CD4-positive, alpha-beta memory T cell (primary cell): Measurements from ENCODE around the gene SYT1. TPM values are rescaled to one million over a fixed set of nuclear protein-coding genes. Genes with fewer than 3 reads are reported as not detected.

Source experiments
- CTCF ChIA-PET: fragments of 350-600 bp; sonication (Branson Sonifier 250); formaldehyde crosslinking; loops from one replicate; lab custom pipeline; 2021; ENCODE audit warnings: inconsistent platforms; ENCODE audit not compliant: partially characterized antibody; lab: Charles Lee
- POLR2A ChIA-PET: fragments of 350-600 bp; sonication (Branson Sonifier 250); formaldehyde crosslinking; loops from one replicate; lab custom pipeline; 2021; ENCODE audit not compliant: partially characterized antibody; lab: Charles Lee
- DNase-seq, 5 donors: peaks; one replicate each; pipeline versions ENCODE4 v3.0.0 to v3.0.0-alpha.2; 2020 to 2022; ENCODE audit warnings: mixed read lengths in 1 of 5
- H3K27ac ChIP-seq: one replicate; pipeline ENCODE4 v1.7.0; 2013; ENCODE audit warnings: low read depth, low read length
- H3K27me3 ChIP-seq: 2 replicates; pipeline ENCODE4 v1.7.0; 2013; ENCODE audit warnings: mild to moderate bottlenecking, low read length, moderate library complexity; ENCODE audit not compliant: insufficient read depth
- H3K36me3 ChIP-seq: 2 replicates; pipeline ENCODE4 v1.7.0; 2013; ENCODE audit warnings: mild to moderate bottlenecking, low read length, moderate library complexity; ENCODE audit not compliant: insufficient read depth
- H3K4me1 ChIP-seq: 2 replicates; pipeline ENCODE4 v1.7.0; 2013; ENCODE audit warnings: mild to moderate bottlenecking, low read length, moderate library complexity; ENCODE audit not compliant: insufficient read depth
- H3K4me3 ChIP-seq, 2 donors: one replicate each; pipeline ENCODE4 v1.7.0; 2013; ENCODE audit warnings: low read length in 2 of 2, mild to moderate bottlenecking in 1 of 2
- H3K9me3 ChIP-seq, 2 donors: one replicate each; pipeline ENCODE4 v1.7.0; 2013; ENCODE audit warnings: low read length in 2 of 2, control low read depth in 1 of 2; ENCODE audit not compliant: control insufficient read depth in 1 of 2
- H3K27ac Mint-ChIP-seq, 7 donors: one replicate each; pipeline ENCODE4 v1.8.0; 2020 to 2021; ENCODE audit warnings: mixed read lengths in 7 of 7, mild to moderate bottlenecking in 6 of 7, inconsistent platforms in 3 of 7, moderate library complexity in 3 of 7
- H3K27me3 Mint-ChIP-seq, 2 donors: one replicate each; pipeline ENCODE4 v1.8.0; 2020 to 2021; ENCODE audit warnings: mixed read lengths in 2 of 2
- H3K36me3 Mint-ChIP-seq, 2 donors: one replicate each; pipeline ENCODE4 v1.8.0; 2020 to 2021; ENCODE audit warnings: mixed read lengths in 2 of 2, inconsistent platforms in 1 of 2, mild to moderate bottlenecking in 1 of 2
- H3K4me1 Mint-ChIP-seq, 4 donors: one replicate each; pipeline ENCODE4 v1.8.0; 2020 to 2021; ENCODE audit warnings: mixed read lengths in 4 of 4, mild to moderate bottlenecking in 1 of 4
- H3K4me3 Mint-ChIP-seq, 8 donors: one replicate each; pipeline ENCODE4 v1.8.0; 2020 to 2021; ENCODE audit warnings: mixed read lengths in 8 of 8, mild to moderate bottlenecking in 7 of 8, moderate library complexity in 6 of 8, inconsistent platforms in 3 of 8
- H3K9me3 Mint-ChIP-seq, 8 donors: one replicate each; pipeline ENCODE4 v1.8.0; 2020 to 2021; ENCODE audit warnings: mixed read lengths in 8 of 8, mild to moderate bottlenecking in 5 of 8, inconsistent platforms in 3 of 8, moderate library complexity in 1 of 8
- intact Hi-C: fragments of 100-400 bp; cut with micrococcal nuclease; formaldehyde crosslinking; loops from one replicate; pipeline ENCODE4 v1.15.1; 2023
- polyA plus RNA-seq, 2 donors: library from polyadenylated mRNA; unstranded; fragments of 300-500 nt; fragmentation: Illumina TruSeq; gene quantifications; one replicate each; pipeline ENCODE4 v1.2.3, GENCODE V29; 2021
- total RNA-seq, 2 experiments: library from RNA; stranded (reverse); gene quantifications; one replicate each; pipeline ENCODE4 v1.2.3, GENCODE V29; 2021

Gene SYT1
- total and polyA plus RNA-seq, 4 experiments from 2014 or later: not detected

DNA sequence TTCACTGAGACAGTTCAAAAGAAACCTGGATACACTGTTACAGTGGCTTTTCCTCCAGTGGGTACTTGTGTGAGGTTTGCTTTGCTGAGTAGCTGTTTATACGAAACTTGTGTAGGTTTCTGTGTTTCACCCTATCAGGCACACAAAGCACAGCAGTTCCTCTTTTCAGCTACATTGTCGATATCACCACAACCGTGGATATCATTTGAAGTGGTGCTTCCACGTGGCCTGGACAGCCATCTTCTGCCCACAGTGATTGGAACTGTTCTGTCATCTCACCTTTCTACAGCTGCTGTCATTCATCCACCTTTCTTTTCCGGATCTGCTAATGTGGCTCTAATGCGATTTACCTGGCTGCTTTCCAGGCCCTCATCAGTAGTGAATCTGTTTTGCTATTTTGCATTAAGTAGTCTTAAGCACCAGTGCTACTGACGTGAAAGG, 368.8 kb downstream of the SYT1 start:
- Mint-ChIP-seq H3K9me3 (peaks cover 0 to 12% (median 5%) of the 10 kb centered on the region in 8 donors), H3K27ac (no peak overlapping the region), H3K4me3 (no peak overlapping the region), H3K4me1 (no peaks in the 10 kb centered on the region), H3K27me3 (no peaks in the 10 kb centered on the region), H3K36me3 (no peaks in the 10 kb centered on the region)
- intact Hi-C loops: no loop called here
- Histone ChIP-seq H3K9me3 (no peaks in the 10 kb centered on the region), H3K4me3 (no peak overlapping the region), H3K36me3 (no peaks in the 10 kb centered on the region), H3K27ac (no peak overlapping the region), H3K27me3 (no peaks in the 10 kb centered on the region), H3K4me1 (no peaks in the 10 kb centered on the region)
- POLR2A ChIA-PET: no interaction called here
- no peak for DNase-seq
- CTCF ChIA-PET: no interaction called here

DNA sequence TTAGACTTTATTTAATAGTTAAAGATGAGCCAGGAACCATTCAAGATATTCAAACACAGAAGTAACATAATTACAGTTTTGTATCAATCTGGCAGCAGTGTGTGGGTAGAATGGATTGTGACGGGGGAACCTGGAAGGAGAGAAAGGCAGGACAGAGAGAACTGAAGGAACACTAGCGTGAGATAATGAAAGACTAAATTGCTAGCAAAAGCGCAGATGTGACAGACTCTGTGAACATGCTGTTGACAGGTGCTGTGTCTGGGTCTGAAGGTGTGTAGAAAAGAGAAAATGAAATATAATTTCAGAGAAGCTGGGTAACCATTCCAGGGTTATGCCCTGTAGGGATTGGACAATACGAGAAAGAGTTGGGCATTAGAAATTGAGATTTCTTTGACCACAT, 372.3 kb downstream of the SYT1 start:
- Mint-ChIP-seq H3K36me3 (no peaks in the 10 kb centered on the region), H3K27me3 (no peaks in the 10 kb centered on the region), H3K27ac (no peak overlapping the region), H3K4me3 (no peak overlapping the region), H3K9me3 (peaks cover 0 to 9% (median 3%) of the 10 kb centered on the region in 8 donors), H3K4me1 (no peaks in the 10 kb centered on the region)
- no peaks in the 10 kb centered on the region for H3K36me3 ChIP-seq
- no peak overlapping the region for H3K27ac ChIP-seq
- ChIA-PET POLR2A (no interaction called here), CTCF (no interaction called here)
- no peak for DNase-seq
- H3K4me1 ChIP-seq: no peaks in the 10 kb centered on the region
- no peak overlapping the region for H3K4me3 ChIP-seq
- H3K9me3 ChIP-seq: no peaks in the 10 kb centered on the region
- no peaks in the 10 kb centered on the region for H3K27me3 ChIP-seq
- intact Hi-C loops: no loop called here

DNA sequence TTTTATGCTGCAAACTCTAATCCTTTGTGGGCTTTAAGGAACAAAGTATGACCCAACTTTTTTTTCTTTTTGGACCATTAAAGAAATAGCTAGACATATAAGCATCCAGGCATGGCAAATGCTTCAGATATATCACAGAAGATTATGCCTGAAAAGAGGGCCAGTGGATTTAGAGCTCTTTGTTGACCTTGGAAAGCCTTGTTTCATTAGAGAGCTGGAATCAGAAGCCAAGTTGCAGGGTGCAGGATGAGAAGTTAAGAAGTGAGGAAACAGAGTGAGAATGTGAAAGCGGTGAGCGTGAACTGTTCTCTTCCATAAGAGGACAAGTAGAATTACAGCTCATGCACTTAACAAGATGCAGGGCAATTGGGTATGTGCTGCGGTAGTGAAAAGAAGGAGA, 373.7 kb downstream of the SYT1 start:
- no peaks in the 10 kb centered on the region for H3K4me1 ChIP-seq
- Mint-ChIP-seq H3K4me3 (no peak overlapping the region), H3K36me3 (no peaks in the 10 kb centered on the region), H3K27me3 (no peaks in the 10 kb centered on the region), H3K9me3 (peaks cover 0 to 15% (median 3%) of the 10 kb centered on the region in 8 donors), H3K4me1 (no peaks in the 10 kb centered on the region), H3K27ac (no peak overlapping the region)
- no peak overlapping the region for H3K4me3 ChIP-seq
- H3K9me3 ChIP-seq: no peaks in the 10 kb centered on the region
- ChIA-PET CTCF (no interaction called here), POLR2A (no interaction called here)
- DNase-seq: no peak
- no peaks in the 10 kb centered on the region for H3K36me3 ChIP-seq
- no peaks in the 10 kb centered on the region for H3K27me3 ChIP-seq
- intact Hi-C loops: no loop called here
- no peak overlapping the region for H3K27ac ChIP-seq

DNA sequence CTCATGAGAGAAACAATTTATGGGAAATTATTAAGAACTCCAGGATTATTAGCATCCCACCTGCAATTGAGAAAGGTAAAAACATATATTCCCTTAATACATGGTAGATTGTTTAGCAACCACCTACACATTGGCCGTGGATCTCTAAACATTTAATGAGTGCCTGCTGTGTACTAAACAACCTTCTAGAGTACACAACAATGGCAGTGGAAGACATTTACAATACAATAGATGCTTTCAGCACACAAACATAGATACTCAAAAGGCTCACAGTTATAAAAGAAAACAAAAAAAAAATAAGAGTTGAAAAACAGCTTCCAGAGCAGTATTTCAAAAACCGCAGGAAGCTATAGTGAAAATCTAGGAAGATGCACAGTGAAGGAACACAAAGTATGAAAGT, 382.9 kb downstream of the SYT1 start:
- Histone ChIP-seq H3K4me3 (no peak overlapping the region), H3K27ac (no peak overlapping the region), H3K27me3 (no peaks in the 10 kb centered on the region), H3K36me3 (no peaks in the 10 kb centered on the region), H3K9me3 (no peaks in the 10 kb centered on the region), H3K4me1 (no peaks in the 10 kb centered on the region)
- CTCF ChIA-PET: no interaction called here
- H3K27me3 Mint-ChIP-seq: no peaks in the 10 kb centered on the region
- no peak overlapping the region for H3K4me3 Mint-ChIP-seq
- H3K4me1 Mint-ChIP-seq: no peaks in the 10 kb centered on the region
- POLR2A ChIA-PET: interaction anchor here (0.6 kb wide), 1 partner anchor 22 kb away, joined by 3 read pairs; no protein-coding TSS in a partner anchor
- no peak overlapping the region for H3K27ac Mint-ChIP-seq
- H3K36me3 Mint-ChIP-seq: no peaks in the 10 kb centered on the region
- intact Hi-C loops: no loop called here
- no peak for DNase-seq
- H3K9me3 Mint-ChIP-seq: peaks cover 0 to 33% (median 9%) of the 10 kb centered on the region in 8 donors

DNA sequence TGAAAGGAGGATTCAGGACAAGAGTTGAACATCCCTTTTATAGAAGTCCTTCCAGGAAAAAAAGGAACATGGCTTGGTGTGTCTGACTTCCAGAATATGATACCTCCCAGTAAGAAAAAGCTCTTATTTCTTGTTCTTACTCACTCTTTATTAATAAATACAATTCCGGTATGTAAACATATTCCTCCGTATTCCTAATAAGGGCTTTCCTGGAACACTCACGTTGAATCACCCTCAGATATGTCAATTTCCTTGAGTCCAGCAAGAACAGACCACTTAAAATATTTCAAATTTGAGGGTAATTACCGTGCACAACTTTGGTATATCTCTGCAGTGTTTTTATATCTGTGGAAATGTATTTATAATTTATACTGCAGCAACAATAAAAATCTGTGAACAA, 385.6 kb downstream of the SYT1 start:
- no peaks in the 10 kb centered on the region for H3K36me3 Mint-ChIP-seq
- H3K4me3 Mint-ChIP-seq: no peak overlapping the region
- no peaks in the 10 kb centered on the region for H3K4me1 Mint-ChIP-seq
- Histone ChIP-seq H3K4me1 (no peaks in the 10 kb centered on the region), H3K4me3 (no peak overlapping the region), H3K36me3 (no peaks in the 10 kb centered on the region), H3K9me3 (no peaks in the 10 kb centered on the region), H3K27me3 (no peaks in the 10 kb centered on the region), H3K27ac (no peak overlapping the region)
- ChIA-PET POLR2A (no interaction called here), CTCF (no interaction called here)
- intact Hi-C loops: no loop called here
- no peak for DNase-seq
- H3K9me3 Mint-ChIP-seq: peaks cover 0 to 26% (median 5%) of the 10 kb centered on the region in 8 donors
- H3K27me3 Mint-ChIP-seq: no peaks in the 10 kb centered on the region
- H3K27ac Mint-ChIP-seq: no peak overlapping the region

DNA sequence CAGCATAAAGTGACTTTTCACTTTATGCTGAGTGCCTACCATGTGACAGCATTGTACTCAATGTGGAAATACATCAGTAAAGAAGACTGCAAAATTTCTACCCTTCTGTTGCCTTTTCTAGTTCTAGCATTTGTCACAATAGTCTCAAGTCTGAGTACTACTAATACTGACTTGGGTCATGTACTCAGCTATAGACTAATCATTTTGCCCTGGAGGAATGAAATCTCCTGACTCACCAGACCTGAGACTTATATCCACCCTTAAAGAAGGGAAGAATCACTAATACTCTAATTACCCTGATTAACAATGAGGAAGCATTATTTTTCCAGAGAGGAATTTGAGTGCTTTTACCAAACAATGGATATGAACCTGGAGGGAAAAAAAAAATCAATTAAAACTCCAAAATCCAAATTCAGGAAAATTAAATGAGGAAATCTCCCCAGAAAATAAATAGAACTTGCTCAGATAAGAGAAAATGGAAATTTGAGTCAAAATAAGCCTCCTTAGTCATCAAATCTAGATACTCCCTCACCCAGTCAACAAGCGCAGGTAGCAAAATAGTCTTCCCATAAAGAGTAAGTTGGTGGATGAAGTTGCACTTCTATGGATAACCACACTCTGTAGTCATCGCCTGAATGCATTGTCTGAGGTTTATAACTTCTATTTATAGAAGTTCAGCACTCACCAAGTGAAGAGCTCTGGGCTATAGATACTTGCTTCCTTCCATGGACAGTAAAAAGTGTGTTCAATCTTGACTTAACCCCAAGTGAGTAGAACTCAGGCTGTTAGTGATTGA, 386.6 kb downstream of the SYT1 start:
- CTCF ChIA-PET: no interaction called here
- H3K4me3 Mint-ChIP-seq: no peak overlapping the region
- Histone ChIP-seq H3K27me3 (no peaks in the 10 kb centered on the region), H3K4me3 (no peak overlapping the region), H3K27ac (no peak overlapping the region), H3K36me3 (no peaks in the 10 kb centered on the region), H3K4me1 (no peaks in the 10 kb centered on the region), H3K9me3 (no peaks in the 10 kb centered on the region)
- H3K4me1 Mint-ChIP-seq: no peaks in the 10 kb centered on the region
- POLR2A ChIA-PET: no interaction called here
- peak overlapping the region in 1 of 7 donors; percentile 14 for H3K27ac Mint-ChIP-seq
- H3K9me3 Mint-ChIP-seq: peaks cover 0 to 22% (median 5%) of the 10 kb centered on the region in 8 donors
- no peaks in the 10 kb centered on the region for H3K27me3 Mint-ChIP-seq
- intact Hi-C loops: no loop called here
- no peak for DNase-seq
- no peaks in the 10 kb centered on the region for H3K36me3 Mint-ChIP-seq

DNA sequence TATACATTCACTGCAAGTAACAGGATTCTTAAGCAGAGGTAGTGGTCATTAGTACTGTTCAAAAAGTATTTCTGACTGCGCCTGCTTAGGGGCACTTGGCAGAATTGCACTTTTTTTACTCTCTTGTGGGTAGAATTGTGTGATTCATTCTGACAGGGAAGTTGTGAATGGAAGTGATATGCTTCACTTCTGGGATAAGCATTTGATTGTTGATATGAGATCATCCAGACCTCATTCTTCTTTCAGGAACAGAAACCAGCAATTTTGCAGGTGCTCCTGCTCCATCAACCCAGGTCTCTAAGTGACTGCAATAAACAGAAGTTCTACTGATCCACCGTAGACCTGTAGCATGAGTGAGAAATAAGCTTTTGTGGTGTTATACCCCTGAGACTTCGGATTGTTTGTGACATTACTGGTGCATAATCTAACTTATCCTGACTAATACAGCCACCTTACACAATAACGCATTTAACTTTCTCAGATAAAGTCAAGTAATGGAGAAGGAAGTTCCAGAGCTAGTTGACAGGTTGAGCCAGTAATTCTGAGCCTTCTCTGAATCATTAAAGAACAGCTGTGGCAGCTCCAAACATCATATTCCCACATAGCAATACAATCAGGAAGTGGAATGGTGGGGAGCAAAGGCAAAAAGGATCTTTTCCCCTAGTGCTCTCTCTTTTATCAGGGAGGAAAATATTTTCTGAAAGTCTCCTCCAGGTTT, 387.9 kb downstream of the SYT1 start:
- POLR2A ChIA-PET: no interaction called here
- intact Hi-C loops: no loop called here
- peaks cover 0 to 21% (median 5%) of the 10 kb centered on the region in 8 donors for H3K9me3 Mint-ChIP-seq
- no peaks in the 10 kb centered on the region for H3K4me1 Mint-ChIP-seq
- H3K27ac ChIP-seq: no peak overlapping the region
- no peaks in the 10 kb centered on the region for H3K4me1 ChIP-seq
- DNase-seq: no peak
- H3K9me3 ChIP-seq: no peaks in the 10 kb centered on the region
- H3K27me3 ChIP-seq: no peaks in the 10 kb centered on the region
- no peaks in the 10 kb centered on the region for H3K36me3 Mint-ChIP-seq
- no peak overlapping the region for H3K4me3 ChIP-seq
- no peak overlapping the region for H3K27ac Mint-ChIP-seq
- no peak overlapping the region for H3K4me3 Mint-ChIP-seq
- H3K36me3 ChIP-seq: no peaks in the 10 kb centered on the region
- no peaks in the 10 kb centered on the region for H3K27me3 Mint-ChIP-seq
- CTCF ChIA-PET: no interaction called here
